Measurements from ENCODE around the gene TCERG1L.

DNA sequence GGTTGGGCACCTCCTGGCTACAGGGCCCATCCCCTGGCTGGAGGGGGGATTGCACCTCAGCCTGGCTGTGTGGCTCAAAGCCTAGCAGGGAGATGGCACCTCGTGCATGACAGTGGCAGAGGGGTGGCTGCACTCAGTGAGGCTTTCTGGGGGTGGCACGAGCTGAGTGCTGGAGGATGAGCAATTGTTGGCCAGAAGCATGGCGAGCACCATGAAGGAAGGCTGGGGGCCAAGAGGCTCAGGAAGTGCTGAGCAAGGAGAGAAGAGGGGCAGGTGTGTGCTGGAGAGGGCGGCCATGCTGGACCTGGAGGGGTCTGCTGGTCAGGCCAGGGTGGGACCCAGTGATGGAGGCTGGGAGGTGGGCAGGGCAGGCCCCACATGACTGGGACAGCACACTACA lies 65.4 kb downstream of the TCERG1L start:
- no peak for TF ChIP-seq CTCF (IDR thresholded peaks at IDR 0.05)
- no peak for TF ChIP-seq POLR2A (IDR thresholded peaks at IDR 0.05)

Data from Peyer's patch (tissue), 4 donors.